GM13976 (cell line): ENCODE measurements around the gene SCARF1.

ENCODE experiments used
- DNase-seq: peaks from one replicate; pipeline ENCODE4 v3.0.0; 2012; ENCODE audit warnings: low spot score
- in situ Hi-C: fragments of 300-500 bp; cut with MboI; formaldehyde crosslinking; loops from one replicate; pipeline ENCODE4 v1.12.0; 2022; ENCODE audit warnings: low sequenced_read_pairs, mixed read lengths, inconsistent platforms; ENCODE audit not compliant: unreplicated experiment
- TF ChIP-seq, protein P1 (sequence below): IDR thresholded peaks from 2 replicates; pipeline ENCODE4 v1.5.1; 2012; ENCODE audit warnings: borderline replicate concordance, mild to moderate bottlenecking; ENCODE audit not compliant: insufficient read depth; ENCODE audit errors: extremely low read depth, missing control alignments, control extremely low read depth

Gene SCARF1

DNA sequence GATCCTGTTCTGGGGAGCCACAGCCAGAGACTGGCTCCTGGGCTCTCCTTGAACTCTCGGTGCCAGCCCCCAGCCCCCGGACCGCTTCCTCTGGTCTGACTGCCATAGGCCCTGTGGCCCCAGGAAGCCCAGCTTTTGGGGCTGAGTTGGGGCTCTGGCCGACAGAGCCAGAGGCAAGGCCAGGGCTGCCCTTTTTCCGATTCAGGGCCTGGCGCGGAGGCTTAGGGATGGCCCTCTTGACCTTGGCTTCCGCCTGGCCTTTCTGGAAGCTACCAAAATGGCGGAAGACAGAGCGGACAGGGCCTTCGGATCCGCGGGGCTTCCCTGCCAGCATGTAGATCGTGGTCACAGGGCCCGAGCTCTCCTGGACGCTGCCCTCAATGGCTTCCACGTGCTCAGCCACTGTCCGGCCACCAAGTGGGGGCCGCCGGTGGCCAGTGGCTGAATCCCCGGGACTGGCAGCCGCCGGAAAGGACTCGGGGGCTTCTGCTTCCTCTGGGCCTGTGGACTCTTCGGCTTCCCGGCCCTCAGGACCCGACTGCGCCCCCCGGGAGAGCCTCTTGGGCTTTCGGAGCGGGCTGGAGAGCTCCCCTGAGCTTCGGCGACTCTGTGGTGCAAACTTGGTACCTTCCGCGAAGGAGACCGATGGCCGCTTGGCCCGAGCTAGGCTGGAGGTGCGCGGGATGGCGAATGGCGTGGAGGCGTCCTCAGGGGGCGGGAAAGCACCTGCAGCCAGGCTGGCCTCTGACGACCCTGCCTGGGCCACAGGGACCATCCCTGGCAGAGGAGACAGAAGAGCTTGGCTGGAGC lies 10.5 kb downstream of the SCARF1 start:
- DNase-seq = no peak
- in situ Hi-C loops = no loop called here

DNA sequence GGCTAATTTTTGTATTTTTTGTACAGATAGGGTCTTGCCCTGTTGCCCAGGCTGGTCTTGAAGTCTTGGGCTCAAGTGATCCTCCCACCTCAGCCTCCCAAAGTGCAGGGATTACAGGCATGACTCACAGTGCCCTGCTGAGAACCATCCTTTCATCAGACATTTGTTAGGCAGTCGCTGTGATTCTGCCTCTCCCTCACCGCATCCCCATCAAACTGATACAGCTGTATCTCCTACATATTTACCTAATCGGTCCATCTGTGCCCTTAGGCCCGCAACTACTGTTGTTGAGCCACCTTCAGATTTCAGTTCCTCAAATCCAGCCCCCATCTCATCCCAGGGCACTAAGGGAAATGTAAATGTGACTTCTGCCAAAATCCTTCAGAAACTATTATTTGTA lies 14.9 kb downstream of the SCARF1 start:
- in situ Hi-C loops = no loop called here
- no peak for DNase-seq
- TF ChIP-seq, protein P1, sequence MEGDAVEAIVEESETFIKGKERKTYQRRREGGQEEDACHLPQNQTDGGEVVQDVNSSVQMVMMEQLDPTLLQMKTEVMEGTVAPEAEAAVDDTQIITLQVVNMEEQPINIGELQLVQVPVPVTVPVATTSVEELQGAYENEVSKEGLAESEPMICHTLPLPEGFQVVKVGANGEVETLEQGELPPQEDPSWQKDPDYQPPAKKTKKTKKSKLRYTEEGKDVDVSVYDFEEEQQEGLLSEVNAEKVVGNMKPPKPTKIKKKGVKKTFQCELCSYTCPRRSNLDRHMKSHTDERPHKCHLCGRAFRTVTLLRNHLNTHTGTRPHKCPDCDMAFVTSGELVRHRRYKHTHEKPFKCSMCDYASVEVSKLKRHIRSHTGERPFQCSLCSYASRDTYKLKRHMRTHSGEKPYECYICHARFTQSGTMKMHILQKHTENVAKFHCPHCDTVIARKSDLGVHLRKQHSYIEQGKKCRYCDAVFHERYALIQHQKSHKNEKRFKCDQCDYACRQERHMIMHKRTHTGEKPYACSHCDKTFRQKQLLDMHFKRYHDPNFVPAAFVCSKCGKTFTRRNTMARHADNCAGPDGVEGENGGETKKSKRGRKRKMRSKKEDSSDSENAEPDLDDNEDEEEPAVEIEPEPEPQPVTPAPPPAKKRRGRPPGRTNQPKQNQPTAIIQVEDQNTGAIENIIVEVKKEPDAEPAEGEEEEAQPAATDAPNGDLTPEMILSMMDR = no peak

More for the DNA sequence above, 10.5 kb downstream of the SCARF1 start:
- TF ChIP-seq, protein P1 = no peak

DNA sequence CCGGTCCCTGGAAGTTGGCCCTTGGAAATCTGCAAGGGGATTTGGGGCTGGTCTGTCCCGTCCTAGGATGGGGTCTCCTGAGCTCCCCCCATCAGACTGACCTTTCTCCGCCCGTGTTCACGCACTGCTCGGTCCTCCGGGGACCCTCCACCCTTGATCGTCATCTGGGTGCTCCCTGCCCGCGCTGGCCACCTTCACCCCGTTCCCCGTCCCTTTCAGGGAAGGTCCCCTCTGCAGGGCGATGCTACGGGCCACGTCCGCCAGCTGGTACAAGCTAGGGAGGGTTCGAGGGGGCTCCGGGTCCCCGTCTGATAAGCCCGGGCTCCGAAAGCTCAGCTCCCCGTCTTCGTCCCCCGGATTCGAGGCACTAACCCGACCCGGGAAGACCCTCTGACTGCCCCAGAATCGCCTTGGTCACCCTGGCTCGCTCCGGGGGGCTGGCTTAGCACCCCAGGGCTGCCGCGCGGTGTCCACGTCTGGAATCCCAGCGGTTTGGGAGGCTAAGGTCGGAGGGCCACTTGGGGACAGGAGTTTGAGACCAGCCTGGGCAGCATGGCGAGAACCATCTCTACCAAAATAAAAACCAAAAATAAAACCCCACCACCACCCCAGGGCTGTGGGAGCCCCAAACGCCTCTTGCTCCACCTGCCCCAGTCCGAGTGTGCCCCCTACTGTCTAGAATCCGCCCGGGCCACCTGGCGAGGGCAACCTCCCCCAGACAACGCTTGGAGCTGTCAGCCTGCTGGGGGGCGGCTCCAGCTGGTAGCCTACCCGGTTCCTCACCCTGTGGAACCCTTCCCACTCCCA lies 15.8 kb downstream of the SCARF1 start:
- in situ Hi-C loops = loop anchor here (5.0 kb wide), 1 partner anchor 52 kb away; no protein-coding TSS in a partner anchor
- TF ChIP-seq, protein P1 = peak; percentile 90
- peak; percentile 82 for DNase-seq

DNA sequence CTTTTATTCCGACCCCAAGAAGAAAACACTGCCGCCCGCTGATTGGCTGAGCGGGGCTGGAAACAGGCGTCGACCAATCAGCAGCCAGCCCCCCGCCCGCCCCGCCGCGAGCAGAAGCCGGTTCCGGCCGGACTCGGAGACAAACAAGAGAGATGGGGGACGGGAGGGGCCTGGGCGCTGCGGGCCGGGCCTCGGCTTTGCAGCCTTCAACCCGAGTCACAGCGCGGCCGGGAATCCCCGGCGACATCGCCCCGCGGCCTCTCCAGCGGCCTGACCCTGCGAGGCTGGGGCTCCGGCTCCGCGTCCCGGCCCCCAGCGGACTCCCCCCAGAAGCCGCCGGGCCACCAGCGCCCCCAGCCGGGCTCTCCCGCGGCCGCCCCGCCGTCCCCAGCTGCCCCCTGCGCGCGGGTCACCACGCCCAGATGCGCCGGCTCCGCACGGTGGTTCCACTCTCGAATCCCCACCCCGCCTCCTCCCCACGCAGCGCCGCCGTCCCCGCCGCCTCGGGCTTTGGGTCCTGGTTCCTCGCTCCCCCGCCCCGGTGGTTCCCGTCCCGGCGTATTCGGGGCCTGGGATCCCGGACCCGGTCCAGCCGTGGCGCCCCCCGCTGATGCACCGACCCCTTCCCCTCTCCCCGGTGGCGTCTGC lies 16.6 kb downstream of the SCARF1 start:
- in situ Hi-C loops = loop anchor here (5.0 kb wide), 1 partner anchor 52 kb away; no protein-coding TSS in a partner anchor
- peak; percentile 97 for DNase-seq
- TF ChIP-seq, protein P1 = peak; percentile 31

DNA sequence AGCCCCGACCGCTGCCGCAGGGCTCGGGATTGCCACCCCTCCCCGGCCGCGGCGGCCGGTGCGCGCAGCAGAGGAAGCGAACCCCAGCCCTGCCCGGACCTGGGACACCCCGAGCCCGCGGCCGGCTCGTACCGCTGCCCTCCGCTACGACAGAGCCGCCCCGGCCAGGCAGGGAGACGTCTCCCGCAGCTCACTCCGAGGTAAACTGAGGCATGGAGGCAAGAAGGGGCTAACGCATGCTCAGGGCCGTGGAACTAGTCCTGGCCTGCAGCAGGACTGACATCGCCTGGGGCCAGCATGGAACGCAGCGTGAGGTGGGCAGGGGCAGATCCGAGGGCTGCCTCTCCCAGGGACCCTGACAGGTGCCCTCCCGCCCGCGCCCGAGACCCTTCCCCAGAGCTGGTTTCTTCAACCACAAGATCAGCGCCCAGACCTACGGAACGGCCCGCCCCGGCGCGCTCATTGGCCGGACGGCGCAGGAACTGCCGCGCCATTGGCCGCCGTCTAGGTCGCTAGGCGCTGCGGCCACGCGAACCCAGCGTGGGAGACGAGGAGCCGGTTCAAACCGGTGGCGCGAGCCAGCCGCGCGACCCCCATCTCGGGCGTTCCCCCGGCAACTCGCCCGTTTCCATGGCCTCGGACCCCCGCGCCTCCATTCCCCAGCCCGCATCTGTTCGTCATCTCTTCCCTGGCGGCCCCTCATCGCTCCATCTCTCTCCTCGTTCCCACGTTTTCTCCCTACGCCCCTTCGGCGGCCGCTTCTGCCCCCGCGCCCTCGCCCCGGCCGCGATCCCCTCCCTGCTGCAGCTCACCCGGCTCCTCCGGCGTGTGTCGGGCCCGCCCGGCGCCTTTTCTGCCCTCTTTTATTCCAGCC lies 17.3 kb downstream of the SCARF1 start, which contains the start of gene SLC43A2:
Gene SLC43A2 (minus strand): TSS at position 853 of the 874 bp plus-strand sequence. CDS start 960 bp downstream, outside the sequence.
- in situ Hi-C loops = loop anchor here (5.0 kb wide), 1 partner anchor 51 kb away; no protein-coding TSS in a partner anchor
- DNase-seq = peak; percentile 94
- TF ChIP-seq, protein P1 = no peak
